HG03521 (cell line): ENCODE measurements around the gene AADACL4.
"Not testable (repeated sequence)": the region's sequence is repeated elsewhere in the genome, so short reads cannot be mapped to it uniquely, and the experiment has no call there.

Source experiments
- ATAC-seq: cut with Tn5 transposase; IDR thresholded peaks from one replicate; pipeline ENCODE4 v1.9.1; 2021; ENCODE audit warnings: mild to moderate bottlenecking, moderate library complexity; ENCODE audit not compliant: unreplicated experiment

Gene AADACL4

GRCh38 chr1:12629511-12629956 is 14.4 kb upstream of the AADACL4 start:
- no peak for ATAC-seq

GRCh38 chr1:12629985-12630760 is 13.7 kb upstream of the AADACL4 start:
- ATAC-seq: no peak

DNA sequence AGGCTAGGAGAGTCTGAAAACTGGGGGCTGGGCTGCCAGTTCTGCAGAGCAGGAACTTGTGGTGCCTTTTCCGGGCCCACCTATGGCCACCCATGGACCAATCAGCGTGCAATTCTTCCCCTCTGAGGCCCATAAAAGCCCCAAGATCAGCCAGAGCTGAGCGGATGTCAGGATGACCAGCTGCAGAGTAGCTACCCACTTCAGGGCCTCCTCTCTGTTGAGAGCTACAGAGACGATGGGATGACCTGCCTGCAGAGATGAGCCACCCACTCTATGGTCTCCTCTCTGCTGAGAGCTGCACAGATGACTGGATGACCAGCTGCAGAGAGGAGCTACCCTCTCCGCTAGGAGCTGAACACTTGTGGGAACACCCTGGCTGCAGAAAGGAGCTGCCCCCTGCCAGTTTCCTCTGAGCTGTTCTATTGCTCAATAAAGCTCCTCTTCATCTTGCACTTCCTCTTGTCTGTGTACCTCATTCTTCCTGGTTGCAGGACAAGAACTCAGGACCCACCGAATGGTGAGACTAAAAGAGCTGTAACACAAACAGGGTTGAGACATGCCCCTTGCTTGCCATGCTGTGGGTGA is 12.8 kb upstream of the AADACL4 start:
- ATAC-seq: no peak

DNA sequence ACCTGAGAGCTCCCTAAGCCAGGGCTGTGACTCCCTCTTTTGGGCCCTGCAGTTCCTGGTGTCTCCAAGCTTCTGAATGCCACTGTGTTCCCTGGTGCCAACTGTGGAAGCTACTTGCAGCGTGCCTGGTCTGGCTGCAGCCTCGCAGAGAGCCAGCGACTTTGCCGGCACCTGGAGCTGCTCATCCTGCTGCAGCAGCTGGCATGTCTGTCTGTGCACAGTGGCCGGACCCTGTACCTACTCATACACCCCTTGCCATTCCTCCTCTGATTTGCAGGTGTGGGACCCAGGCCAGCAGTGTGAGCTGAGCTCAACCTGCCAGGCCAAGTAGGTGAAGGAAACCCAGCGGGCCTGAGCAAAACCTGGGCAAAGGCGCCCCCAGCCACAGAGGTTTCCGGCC is 12.3 kb upstream of the AADACL4 start:
- ATAC-seq: no peak

- no peak for ATAC-seq
Observed at GRCh38 chr1:12634156-12634555, 9.7 kb upstream of the AADACL4 start.

GRCh38 chr1:12634696-12635202 is 9.1 kb upstream of the AADACL4 start:
- no peak for ATAC-seq

DNA sequence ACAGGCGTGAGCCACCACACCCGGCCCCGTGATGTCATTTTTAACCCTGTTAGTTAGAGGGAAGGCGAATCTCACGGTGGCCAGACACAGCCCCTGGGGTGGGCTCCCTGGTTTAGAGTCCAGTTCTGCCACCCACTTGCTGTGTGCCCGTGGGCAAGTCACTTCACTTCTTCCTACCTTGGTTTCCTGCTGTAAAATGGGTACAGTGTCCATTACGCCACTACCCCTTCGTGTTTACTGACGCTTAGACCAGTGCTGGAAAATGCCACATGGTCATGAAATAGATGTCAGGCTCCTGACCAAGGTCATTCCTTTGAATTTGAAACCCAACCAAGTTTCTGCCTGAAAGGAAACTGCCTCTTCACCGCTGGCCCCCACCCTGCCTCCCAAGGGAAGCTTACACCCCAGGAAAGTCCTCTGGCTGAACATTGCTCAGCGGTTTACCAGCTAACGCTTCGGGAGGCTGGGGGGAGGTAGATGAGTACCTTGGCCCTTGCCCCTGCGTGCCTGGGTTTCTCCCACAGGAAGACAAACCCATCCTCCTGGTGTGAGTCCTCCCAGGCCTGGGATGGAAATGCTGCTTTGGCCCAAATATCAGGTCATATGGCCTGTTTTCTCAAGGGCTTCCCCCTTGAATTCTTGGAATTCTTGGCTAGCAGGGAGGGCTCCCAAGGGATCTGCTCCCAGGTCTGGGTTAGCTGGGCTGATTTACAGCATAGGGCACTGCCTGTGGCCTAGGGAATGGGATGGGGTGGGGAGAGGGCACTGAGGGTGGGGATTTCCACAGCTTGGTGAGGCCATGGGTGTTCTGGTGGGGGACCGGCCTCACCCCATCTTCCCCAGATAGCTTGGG is 7.6 kb upstream of the AADACL4 start:
- no peak for ATAC-seq

GRCh38 chr1:12637693-12638092 is 6.2 kb upstream of the AADACL4 start:
- no peak for ATAC-seq

DNA sequence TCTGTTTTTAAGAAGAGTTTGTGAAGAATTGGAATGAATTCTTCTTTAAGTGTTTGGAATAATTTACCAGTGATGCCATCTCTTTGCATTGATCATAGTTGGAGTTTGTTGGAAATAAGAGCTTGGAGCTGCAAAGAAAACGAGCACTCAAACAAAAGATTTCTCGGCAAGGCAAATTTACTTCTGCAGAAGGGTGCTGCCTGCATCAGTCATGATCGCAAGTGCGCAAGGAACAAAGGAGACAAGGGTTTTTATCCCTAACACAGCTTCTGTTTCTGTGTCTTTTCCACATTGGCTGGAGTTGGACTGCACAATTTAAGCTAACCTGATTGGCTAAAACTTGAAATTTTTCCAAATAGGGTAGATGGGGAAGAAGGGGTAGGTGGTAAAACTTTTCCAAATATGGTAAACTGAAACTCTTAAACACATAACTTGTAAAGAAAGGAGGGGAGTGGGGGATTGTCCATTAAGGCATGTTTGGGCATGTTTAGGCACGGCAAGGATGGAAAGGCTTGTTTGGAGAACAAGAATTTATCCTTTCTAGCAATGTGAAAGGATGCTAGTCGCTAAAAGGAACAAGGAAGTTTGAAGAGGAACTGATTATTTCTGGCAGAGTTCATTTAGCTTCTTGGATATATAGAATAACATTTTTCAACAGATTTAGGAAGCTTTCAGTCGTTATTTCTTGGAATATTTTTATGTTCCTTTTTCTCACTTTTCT is 3.5 kb upstream of the AADACL4 start:
- ATAC-seq: no peak

GRCh38 chr1:12640958-12641272 is 3.0 kb upstream of the AADACL4 start:
- ATAC-seq: no peak

DNA sequence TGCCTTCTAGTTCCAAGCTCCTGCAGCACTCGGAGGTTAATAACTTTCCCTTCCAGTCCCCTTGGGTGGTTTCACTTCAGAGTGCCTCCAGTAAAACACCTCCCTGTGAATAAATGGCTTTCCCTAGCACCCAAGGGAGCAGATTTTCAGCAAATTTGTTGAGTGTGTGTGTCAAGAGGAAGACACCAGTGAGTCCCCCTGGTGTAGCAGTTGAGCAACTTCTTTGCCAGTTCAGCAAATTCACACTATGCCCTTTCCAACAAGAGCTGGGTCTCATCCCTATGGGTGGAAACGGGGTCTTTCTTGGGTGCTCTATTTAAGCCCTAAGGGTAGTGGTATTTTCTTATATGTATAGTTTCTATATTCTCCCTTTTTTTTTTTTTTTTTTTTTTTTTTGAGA is 806 bp upstream of the AADACL4 start:
- ATAC-seq: no peak

DNA sequence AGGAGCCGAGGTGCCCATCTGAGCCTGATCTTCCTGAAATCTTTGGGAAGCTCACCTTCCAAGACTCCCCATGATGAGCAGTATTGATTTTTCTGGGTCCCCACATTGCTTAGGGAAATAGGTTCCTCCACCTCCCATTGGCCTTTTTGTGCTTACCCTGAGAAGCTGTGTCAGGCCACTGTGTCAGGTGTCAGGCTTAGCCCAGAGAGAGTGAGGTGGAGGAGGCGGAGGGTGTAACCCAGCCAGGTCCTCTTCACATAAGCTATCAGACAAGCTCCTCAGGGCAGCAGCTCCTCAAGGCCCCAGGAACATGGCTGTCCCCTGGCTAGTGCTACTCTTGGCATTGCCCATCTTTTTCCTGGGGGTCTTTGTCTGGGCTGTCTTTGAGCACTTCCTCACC is 352 bp downstream of the AADACL4 start:
- no peak for ATAC-seq

DNA sequence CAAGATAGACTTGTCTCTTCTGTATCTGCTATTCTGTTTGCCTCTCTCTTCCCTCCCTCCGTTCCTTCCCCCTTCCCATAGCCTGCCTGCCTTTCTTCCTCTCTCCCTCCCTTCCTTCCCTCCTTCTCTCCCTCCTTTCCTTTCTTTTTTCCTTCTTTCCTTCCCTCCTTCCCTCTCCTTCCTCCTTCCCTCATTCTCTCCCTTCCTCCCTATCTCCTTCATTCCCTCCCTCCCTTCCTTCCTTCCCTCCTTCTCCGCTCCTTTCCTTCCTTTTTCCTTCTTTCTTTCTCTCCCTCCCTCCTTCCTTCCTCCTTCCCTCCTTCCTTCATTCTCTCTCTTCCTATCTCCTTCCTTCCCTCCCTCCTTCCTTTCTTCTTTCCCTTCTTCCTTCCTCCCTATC is 944 bp downstream of the AADACL4 start:
- ATAC-seq: no peak

DNA sequence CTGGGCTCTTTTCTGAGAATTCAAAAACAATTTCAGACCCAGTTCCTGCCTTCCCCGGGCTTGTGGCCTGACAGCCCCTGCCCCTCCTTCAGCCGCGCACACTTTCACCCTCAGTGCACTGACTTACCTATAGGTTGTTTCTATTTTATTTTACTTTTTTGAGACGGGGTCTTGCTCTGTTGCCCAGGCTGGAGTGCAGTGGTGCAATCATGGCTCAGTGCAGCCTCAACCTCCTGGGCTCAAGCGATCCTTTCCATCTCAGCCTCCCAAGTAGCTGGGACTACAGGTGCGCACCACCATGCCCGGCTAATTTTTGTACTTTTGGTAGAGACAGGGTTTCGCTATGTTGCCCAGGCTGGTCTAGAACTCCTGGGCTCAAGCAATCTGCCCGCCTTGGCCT is 1.5 kb downstream of the AADACL4 start:
- not testable (repeated sequence) for ATAC-seq

- no peak for ATAC-seq
Observed at GRCh38 chr1:12648741-12649140, 4.9 kb downstream of the AADACL4 start.

DNA sequence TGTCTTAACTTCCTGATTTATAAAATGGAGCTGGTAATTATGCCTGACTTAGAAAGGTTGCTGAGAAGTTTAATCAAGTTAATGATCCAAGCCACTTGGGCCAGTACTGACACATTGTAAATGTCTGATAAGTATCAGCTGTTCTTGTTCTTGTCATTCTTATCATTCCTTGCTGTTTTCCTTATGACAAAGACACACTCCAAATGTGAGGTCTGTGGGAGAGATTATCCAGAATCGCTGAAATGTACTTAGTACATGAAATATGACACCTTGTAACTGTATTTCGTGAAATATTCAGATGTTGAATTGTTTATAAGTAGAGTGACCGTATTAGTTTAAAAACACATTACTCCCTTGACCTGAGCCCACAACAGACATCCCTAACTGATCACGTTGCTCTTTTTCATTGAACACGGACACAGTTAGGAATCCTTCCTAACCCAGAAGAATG is 6.1 kb downstream of the AADACL4 start:
- ATAC-seq: no peak

GRCh38 chr1:12654004-12654567 is 10.2 kb downstream of the AADACL4 start:
- ATAC-seq: no peak

GRCh38 chr1:12654657-12655056 is 10.8 kb downstream of the AADACL4 start:
- no peak for ATAC-seq

DNA sequence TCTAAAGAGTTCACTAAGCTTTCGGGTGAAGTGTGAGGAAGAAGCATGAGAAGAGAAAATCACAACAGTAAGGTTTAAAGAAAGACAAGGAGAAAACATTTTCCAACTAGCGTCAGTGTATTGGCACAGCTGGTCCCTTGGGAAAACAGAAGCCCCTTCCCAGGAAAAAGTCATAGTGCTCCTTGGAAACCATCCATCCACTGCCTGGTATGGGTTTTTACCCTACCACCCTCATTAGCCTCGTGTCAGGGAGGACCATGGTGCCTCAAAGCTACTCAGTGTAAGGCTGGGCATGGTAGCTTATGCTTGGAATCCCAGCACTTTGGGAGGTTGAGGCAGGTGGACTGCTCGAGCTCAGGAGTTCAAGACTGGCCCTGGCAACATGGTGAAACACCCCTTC is 12.7 kb downstream of the AADACL4 start:
- ATAC-seq: no peak

DNA sequence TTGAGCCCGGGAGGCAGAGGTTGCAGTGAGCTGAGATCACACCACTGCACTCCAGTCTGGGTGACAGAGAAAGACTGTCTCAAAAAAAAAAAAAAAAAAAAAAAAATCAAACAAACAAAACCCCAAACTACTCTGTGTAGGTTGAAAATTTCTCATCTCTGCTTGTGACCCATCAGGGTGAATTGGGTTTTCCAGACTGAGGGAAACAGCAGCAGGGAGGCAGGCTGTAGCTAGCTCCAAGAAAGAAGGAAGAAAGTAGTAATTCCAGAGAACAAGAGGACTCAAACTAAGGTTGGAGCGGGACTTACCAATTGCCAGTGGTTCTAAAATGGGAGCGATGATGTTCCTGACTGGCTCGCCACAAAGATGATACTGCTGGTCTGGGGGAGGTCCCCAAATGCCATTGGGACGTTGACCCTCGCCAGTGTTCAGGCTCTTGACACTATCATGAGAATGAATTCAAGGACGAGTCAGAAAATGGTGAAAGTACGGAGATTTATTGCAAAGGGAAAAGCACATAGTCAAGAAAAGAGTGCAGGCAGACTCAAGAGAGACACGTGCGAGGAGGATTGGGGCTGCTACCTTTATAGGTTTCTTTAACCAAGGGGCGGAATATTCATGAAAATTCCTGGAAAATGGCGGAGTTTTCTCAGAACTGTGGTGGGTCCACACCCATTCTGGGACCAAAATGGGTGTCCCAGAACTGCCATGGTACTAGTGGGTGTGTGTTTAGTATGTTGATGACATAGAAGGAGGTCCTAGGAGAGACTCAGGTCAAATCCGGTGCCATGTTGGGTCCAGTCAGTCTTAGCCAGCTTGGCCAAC is 13.4 kb downstream of the AADACL4 start:
- ATAC-seq: no peak
